H1 (cell line): ENCODE data around the gene MYO9B.

Experiments
- BCL11A ChIP-seq, 2 experiments: IDR thresholded peaks; one replicate each; pipeline ENCODE4 v1.6.1; 2011; ENCODE audit warnings: low read depth in 2 of 2, low read length in 2 of 2, mild to moderate bottlenecking in 2 of 2
- EZH2 ChIP-seq: fragments of 200-600 bp; sonication (generic); IDR thresholded peaks from 2 replicates; pipeline ENCODE4 v1.7.1; 2012; ENCODE audit warnings: low read depth, mild to moderate bottlenecking, moderate library complexity, low read length, inconsistent platforms; ENCODE audit not compliant: severe bottlenecking
- HDAC2 ChIP-seq, 2 experiments: fragments of 300-600 bp in 1 of 2; sonication (generic) in 1 of 2; IDR thresholded peaks; 2 replicates each; pipeline ENCODE4 v1.6.1; 2011 to 2012; ENCODE audit warnings: low read depth in 2 of 2, low read length in 2 of 2, mild to moderate bottlenecking in 2 of 2, moderate library complexity in 2 of 2, borderline replicate concordance in 1 of 2, inconsistent platforms in 1 of 2
- JUND ChIP-seq: IDR thresholded peaks from 2 replicates; pipeline ENCODE4 v1.6.1; 2011; ENCODE audit warnings: mild to moderate bottlenecking, improper control_type of control experiment, low read length
- NRF1 ChIP-seq: IDR thresholded peaks from 2 replicates; pipeline ENCODE4 v1.6.1; 2011; ENCODE audit warnings: mild to moderate bottlenecking, low read depth, low read length, improper control_type of control experiment
- POLR2A ChIP-seq, 2 experiments: IDR thresholded peaks; 1 replicate in 1 of 2; 2 replicates in 1 of 2; pipeline ENCODE4 v1.6.1; 2011; ENCODE audit warnings: low read depth in 2 of 2, low read length in 2 of 2, mild to moderate bottlenecking in 2 of 2; ENCODE audit errors: control extremely low read depth in 1 of 2
- SIN3A ChIP-seq, 2 experiments: IDR thresholded peaks in 1 of 2; conservative IDR thresholded peaks in 1 of 2; 2 replicates each; pipeline ENCODE4 v1.6.1; 2011 to 2012; ENCODE audit warnings: low read length in 2 of 2, improper control_type of control experiment in 1 of 2, low read depth in 1 of 2, mild to moderate bottlenecking in 1 of 2
- SP1 ChIP-seq: IDR thresholded peaks from 2 replicates; pipeline ENCODE4 v1.6.1; 2011; ENCODE audit warnings: low read depth, low read length
- TCF12 ChIP-seq: IDR thresholded peaks from 2 replicates; pipeline ENCODE4 v1.6.1; 2011; ENCODE audit warnings: low read depth, mild to moderate bottlenecking, low read length
- TF ChIP-seq, protein P1 (sequence below), 3 experiments: IDR thresholded peaks; 1 replicate in 2 of 3; 2 replicates in 1 of 3; pipeline versions ENCODE4 v1.5.1 to v1.6.1; 2011; ENCODE audit warnings: low read length in 3 of 3, mild to moderate bottlenecking in 3 of 3, inconsistent platforms in 2 of 3, low read depth in 1 of 3, moderate library complexity in 1 of 3; ENCODE audit not compliant: insufficient read depth in 1 of 3; ENCODE audit errors: control extremely low read depth in 1 of 3

DNA sequence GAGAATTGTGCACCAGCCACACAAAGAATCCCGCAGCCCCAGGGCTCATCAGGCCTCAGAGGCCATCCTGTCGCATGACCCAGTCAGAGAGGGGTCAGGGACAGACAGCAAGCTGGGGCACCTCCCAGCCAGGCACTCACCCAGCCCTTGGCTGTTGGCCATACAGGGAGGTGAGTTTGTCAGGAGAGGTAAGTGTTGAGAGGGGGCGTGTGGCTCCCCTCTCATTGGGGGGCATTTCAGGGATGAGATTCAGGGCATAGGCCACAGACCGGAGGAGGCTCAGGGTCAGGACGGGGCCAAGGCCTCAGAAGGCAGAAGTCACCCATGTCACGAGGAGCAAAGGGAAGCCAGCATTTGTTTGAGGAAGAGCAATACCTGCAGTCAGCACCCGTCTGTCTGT lies 37.1 kb downstream of the MYO9B start:
- TF ChIP-seq POLR2A (IDR thresholded peaks at IDR 0.05; ENCODE audit: control extremely low read depth in 1 of 2, low read depth in 2 of 2, low read length in 2 of 2) (no peak), EZH2 (no peak), SIN3A (conservative IDR thresholded peaks at IDR 0.05 in 1 of 2, IDR thresholded peaks at IDR 0.05 in 1 of 2; ENCODE audit: low read depth in 1 of 2, low read length in 2 of 2) (no peak), NRF1 (no peak), JUND (no peak), BCL11A (IDR thresholded peaks at IDR 0.05; ENCODE audit: low read depth in 2 of 2, low read length in 2 of 2) (no peak), SP1 (no peak), TCF12 (no peak), HDAC2 (IDR thresholded peaks at IDR 0.05; ENCODE audit: borderline replicate concordance in 1 of 2, low read depth in 2 of 2, low read length in 2 of 2) (no peak)
- TF ChIP-seq, protein P1, sequence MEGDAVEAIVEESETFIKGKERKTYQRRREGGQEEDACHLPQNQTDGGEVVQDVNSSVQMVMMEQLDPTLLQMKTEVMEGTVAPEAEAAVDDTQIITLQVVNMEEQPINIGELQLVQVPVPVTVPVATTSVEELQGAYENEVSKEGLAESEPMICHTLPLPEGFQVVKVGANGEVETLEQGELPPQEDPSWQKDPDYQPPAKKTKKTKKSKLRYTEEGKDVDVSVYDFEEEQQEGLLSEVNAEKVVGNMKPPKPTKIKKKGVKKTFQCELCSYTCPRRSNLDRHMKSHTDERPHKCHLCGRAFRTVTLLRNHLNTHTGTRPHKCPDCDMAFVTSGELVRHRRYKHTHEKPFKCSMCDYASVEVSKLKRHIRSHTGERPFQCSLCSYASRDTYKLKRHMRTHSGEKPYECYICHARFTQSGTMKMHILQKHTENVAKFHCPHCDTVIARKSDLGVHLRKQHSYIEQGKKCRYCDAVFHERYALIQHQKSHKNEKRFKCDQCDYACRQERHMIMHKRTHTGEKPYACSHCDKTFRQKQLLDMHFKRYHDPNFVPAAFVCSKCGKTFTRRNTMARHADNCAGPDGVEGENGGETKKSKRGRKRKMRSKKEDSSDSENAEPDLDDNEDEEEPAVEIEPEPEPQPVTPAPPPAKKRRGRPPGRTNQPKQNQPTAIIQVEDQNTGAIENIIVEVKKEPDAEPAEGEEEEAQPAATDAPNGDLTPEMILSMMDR (IDR thresholded peaks at IDR 0.05; ENCODE audit: control extremely low read depth in 1 of 3, insufficient read depth in 1 of 3, low read depth in 1 of 3, low read length in 3 of 3) = no peak
